RPMI7951 (cell line): ENCODE results near the gene DENND2C. TPM values are rescaled to one million over a fixed set of nuclear protein-coding genes. Genes with fewer than 3 reads are reported as not detected.

Experiments
- DNase-seq: peaks from one replicate; pipeline ENCODE4 v3.0.0-alpha.2; 2012; ENCODE audit warnings: low read depth
- total RNA-seq: library from RNA; depleted of rRNA; stranded (reverse); fragments of >200 nt; shearing (Covaris generic); gene quantifications from 2 replicates; pipeline ENCODE4 v1.2.3, GENCODE V29; 2014

DENND2C gene
- total RNA-seq, 1 experiment from 2014 or later: 0.36 TPM

DNA sequence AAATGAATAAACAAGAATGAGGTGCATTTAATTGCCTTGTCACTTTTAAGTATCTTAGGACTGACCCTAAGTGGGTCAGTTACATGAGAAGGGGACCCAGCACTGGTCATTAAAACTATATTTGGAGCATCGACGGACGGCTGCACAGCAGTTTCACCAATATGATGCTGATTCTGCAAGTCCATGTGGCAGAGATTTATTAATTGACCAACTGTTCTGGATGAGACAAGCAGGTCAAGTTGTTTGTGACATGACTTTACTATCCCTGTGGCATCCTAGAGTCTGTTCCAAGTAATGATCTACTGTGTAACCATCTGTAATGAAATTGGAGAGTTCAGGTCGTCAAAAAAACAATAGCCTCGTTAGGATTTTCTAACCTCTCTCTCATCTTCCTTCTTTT, 16.0 kb upstream of the DENND2C start:
- DNase-seq: no peak

DNA sequence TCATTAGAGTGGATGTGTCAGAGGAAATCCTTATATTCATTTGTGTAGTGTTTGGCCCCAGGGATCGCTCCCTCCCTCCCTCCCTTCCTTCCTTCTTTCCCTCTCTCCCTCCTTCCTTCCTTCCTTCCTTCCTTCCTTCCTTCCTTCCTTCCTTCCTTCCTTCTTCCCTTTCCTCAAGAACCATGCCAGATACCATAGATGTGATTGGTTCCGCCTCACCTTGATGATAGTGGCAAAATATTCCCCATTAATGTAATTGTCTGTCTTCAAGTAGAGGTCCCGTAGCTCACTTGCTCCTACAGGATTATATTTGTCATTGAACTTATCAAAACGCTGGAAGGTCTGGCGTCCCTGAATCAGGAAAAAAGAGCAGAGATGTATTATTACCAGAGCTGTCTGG, 7.8 kb upstream of the DENND2C start:
- DNase-seq: no peak

DNA sequence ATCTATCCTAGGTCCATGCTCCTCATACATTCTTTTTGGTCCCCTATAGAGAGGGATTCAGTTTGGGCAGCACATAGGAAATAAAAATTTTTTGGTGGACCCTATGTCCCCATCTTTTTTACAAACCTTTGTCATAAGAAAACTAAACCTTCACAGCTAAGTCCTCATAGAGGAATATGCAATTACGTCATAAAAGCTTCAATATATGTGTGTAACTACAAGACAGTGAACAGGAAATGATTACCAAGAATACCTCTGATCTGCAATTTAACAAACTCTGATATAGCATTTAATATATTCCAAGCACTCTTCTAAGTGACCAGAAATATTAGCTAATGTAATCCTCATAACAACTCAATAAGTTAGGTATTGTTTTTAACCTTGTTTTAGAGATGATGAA, 6.3 kb upstream of the DENND2C start:
- no peak for DNase-seq

DNA sequence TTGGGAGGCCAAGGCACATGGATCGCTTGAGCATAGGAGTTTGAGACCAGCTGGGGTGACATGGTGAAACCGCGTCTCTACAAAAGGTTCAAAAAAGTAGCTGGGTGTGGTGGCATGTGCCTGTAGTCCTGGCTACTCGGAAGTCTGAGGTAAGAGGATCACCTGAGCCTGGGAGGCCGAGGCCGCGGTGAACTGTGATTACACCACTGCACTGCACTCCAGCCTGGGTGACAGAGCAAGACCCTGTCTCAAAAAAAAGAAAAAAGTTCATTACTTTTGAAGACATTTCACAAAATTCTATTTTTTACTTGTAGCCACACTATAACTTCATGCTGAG, 2.1 kb upstream of the DENND2C start:
- DNase-seq: no peak

DNA sequence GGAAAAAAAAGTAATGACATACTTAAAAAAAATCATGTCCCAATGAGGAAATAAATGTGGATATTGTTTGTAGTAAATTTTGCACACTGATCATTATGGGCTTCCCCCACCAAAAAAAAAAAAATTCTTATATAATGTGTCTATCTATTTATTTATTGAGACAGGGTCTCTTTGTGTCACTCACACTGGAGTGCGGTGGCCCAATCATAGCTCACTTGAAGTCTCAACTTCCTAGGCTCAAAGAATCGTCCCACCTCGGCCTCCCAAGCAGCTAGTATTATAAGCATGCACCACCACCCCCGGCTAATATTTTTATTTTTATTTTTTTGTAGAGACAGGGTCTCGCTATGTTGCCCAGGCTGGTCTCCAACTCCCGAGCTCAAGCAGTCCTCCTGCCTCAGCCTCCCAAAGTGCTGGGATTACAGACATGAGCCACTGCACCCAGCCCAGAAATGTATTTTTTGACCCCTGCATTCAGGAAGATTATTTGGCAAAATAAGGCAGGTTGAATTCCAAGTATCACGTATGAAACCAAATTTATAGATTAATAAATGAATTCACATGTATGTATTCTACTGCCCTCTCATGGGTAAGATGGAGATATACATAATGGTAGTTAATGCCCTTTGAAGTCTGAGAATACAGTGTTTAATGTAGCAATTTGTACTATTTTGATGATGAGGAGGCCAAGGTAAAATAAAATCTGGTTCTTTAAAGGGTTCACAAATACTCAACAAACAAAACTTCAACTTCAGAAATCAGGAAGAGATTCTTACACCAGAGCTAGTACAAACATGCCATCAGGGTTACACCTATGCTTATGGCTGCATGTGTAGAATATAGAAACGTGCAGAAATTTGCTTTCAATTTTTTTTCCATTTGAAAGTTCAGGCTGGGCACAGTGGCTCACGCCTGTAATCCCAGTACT, 1.4 kb upstream of the DENND2C start:
- no peak for DNase-seq

DNA sequence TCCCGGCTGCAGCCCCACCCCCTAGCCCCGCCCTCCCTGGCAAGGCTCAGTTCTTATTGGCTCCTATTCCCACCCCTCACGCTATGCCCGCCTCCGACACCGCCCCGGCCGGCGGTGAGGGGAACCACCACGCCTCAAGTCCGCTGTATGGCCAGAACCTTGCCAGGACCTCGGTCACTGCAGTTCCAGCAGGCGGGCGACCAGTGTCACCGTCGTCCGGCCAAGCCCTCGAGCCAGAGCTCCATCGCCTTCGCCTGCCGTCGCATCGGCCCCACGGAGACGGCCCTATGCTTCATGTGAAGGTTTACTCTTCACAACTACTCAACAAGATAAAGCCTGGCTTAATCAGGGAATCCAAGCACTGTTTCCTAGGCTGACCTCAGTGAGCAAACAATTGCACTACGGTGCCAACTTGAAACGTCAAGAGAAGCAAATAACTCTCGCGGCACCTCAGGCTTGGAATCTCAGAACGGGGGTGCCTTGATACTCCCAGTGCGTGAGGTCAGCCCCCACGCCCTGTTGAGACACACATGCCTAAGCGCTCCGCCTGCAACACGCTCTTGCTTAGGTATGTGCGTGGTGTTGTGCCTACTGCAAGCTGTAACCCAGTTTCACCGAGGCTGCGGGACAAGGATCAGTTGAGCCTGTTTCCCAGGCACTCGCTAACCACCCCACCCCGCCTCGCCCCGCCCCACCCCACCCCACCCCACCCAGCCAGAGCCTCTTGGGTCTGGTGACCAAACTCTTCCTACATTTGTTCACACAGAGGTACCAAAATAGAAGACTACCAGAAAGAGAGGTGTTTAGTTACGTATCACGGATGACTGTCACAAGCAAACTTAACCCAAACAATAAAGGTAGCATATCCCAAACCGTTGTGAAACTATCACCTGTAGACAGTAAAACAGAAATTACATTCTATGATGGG, 498 bp upstream of the DENND2C start:
- peak; percentile 86 for DNase-seq

DNA sequence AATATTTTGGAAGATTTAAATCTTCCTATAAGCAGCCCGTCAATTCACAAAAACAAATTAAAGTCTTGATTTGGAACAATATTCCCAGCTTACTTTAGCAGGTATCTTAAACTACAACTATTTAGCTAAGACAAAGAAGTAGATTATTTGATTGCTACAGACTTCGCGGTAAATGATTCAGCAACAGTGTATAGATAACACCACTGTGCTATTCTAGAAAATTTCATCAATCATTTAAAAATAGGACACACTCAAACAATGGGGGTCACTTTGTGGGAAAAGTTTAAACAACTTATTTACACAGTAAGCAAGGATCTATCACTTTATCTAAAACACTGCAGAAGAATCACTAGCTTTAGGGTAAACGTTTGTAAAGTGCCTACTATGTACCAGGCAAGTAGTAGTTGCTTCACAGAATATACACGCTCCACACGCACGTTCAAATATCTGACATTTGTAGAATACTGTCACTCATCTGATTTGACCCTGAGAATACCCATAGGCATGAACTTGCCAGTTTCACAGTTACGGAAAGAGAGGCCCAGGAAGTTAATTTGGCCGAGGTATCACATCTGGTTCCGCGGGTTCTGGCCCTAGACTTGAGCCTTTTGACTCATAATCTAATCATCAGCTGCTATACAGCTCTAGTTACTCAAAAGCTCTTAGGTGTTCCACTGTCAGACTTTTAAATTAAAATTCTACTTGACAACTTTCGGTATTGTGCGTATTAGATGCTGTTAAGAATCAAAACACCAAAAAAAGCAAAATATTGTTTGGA, 876 bp downstream of the DENND2C start:
- peak; percentile 31 for DNase-seq

DNA sequence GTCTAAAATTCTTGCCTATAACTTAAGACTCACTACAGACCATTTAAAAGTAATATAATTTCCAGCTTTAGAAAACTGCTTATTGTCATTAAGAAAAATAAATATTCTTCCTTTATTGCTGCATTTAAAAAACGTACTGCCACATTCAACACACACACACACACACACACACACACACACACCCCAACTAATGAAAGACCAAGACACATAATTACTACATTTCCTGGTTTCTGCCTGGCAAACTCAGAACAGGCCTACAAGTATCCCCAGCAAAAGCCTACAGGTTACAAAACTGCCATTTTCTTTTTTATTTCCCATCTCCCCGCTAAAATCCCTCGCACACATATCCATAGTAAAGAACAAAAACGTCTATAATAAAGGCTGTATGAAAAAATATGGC, 1.5 kb downstream of the DENND2C start:
- no peak for DNase-seq

DNA sequence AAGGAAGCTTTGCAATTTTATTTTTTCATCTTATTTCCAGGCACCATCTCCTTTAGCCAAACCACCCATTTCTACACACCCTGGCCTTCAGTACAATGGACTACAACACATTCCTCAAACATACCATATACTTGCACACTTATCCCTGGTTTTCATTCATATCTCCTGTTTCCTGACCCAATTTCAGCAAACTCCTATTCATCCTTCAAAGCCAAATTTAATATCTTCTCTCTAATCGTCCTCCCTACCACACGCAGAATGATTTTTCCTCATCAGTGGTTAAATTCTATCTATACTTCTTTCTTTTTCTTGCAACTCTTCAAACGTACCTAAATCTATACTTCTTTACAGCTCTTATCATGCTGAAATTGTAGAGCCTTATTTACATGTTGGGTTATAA, 2.9 kb downstream of the DENND2C start:
- no peak for DNase-seq

DNA sequence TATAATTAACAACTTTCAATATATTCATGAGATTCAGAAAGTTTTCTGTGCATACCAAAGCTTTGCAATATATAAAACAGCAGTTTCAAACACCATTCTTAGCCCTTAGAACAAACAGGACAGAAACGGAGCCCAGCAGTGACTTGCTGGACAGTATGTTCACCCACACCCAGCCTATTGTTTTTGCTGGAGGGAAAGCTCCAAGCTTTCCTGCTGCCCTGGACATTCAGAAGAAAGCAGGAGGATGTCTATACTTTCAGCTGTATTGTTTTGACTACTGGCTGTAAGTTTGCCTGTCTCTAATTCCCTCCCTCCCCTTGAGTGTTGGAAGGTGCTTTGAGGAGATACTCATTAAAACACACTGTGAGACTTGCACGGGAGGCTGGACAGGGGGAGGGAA, 9.6 kb downstream of the DENND2C start:
- no peak for DNase-seq

DNA sequence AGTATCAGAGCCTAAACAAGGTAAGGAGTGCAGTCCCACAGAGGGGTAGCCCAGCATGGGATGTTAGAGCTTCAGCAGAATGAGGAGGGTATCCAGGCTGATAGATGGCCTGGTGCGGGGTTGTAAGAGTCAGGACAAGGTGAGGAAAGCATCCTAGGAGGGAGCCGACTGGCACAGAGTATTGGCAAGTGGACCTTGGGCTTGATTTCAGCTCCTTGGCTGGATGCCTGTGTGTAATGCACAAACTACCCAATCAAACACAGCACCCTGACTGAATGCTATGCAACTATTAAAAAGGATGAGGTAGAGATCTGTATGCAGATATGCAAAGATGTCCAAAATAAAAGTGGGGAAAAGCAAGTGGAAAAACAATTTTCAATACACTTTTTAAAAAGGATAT, 18.0 kb downstream of the DENND2C start:
- no peak for DNase-seq

DNA sequence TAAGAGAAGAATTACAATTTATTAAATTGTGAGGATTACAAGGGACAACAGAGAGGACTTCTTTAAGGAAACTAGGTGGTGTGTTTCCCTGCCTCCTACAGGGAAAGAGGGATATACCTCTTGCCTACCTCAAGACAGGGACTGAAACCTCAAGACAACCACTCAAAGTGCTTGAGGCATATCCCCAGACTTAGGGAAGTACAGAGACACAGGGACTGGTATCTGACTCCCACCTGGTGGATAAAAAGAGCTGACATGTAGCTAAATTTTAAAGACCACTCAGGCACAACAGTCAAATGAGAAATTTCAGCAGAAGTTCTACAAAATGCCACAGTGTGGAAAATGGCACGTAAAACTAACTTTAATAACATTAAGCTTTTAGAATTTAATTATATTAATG, 21.3 kb downstream of the DENND2C start:
- DNase-seq: no peak

DNA sequence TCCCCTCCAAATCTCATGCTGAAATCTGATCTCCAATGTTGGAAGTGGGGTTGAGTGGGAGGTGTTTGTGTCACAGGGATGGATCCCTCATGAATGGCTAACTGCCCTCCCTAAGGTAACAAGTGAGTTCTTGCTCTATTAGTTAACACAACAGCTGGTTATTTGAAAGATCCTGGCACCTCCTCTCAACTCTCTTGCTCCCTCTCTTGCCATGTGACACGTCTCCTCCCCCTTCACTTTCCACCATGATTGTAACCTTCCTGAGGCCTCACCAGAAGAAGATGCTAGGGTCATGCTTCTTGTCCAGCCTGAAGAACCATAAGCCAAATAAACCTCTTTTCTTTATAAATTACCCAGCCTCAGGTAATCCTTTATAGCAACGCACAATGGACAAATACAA, 28.5 kb downstream of the DENND2C start:
- DNase-seq: no peak

DNA sequence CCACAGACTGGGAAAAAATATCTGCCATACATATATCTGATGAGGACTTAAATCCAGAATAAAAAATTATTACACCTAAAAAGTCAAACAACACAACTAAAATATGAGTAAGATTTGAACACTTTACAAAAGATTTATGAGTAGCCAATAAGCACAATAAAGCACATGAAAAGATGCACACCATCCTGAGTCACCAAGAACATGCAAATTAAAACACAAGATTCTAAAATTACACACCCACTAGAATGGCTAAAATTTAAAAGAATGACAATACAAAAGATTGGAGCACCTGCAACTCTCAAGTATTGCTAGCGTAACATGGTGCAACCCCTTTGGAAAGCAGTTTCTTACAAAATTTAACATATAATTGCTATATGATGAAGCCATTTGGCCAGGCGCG, 30.9 kb downstream of the DENND2C start:
- no peak for DNase-seq

DNA sequence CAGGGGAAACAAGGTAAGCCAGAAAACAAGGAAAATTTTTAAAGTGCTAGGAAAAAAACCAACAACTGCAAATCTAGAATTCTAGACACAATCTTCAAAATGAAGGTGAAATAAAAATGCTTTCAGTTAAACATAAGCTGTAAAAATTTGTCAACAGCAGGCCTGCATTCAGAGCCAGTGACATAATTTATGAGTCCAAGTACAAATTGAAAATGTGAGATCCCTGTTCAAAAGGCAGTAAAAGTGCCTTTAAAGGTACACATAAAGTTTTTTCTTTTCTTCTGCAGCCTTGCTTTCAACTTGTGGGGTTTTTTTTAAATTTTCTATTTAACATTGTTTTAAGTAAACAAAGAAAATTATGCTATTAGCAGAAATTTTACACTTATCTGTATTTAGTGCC, 37.4 kb downstream of the DENND2C start:
- DNase-seq: no peak

DNA sequence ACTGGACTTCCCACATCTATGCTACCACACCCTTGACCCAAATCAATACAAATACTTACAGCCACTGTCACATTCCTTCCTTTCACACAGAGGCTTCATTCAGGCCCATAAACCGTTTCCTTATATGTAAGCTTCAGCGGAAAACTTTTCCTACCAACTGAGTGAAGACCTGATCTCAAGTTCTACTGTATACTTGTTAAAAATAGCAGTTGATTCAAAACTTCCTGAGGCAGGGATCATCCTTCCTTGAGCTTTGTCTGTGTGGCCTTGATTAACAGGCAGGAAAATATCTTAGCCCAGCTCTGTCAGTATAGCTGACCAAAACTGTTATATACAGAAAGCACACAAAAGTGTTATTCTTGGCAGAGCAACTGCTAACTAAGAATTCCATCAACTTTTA, 42.7 kb downstream of the DENND2C start:
- no peak for DNase-seq

DNA sequence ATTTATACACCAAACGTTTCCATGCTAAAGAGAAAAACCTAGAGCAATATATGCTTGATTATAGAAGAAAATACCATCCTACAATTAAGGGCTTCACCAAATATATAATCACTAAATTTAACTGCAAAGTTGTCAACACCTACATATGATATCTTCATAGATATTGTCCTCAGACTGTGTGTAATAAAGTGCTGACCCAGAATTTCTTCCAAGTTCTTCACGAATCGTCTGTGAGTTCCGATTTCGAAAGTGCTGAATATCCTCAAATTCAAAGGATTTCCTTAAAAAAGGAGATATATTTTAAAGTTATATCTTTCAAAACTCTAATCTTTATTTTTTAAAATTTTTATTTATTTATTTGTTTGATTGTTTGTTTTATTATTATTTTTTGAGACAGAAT, 46.5 kb downstream of the DENND2C start:
- no peak for DNase-seq

DNA sequence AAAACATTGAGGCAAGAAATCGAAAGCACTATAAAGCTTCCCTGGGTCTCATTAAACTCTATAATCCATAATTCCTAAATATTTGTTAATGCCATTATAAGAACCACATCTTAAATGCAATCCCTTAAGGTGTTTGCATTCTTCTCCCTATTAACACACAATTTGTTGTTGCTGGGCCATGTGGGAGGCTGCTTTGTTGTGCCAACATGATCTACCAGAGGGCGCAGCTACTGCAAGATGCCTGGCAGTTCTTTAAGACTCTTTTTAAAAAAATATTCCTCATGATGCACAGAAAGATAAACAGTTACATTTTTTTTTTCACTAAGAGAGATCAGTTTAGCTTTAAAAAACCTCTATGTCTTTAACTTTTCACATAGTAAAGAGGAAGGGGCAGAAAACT, 49.4 kb downstream of the DENND2C start:
- DNase-seq: no peak

DNA sequence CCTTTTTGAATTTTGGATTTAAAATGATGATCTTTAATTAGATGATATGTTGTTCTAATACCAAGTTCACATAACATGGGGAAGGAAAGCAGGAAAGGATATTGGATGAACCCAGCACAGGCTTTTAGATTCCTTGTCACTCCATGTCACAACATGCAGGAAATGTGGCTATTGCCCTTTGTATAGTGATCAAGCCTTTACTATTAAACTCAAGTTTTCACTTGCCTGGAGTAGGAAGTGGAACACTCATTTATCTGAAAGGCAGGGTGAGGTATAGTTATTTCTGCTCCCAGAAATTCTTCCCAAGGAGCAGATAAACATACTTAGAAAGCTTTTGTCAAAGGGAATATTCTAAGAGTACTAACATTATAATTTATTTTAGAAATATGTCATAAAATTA, 51.2 kb downstream of the DENND2C start:
- no peak for DNase-seq

DNA sequence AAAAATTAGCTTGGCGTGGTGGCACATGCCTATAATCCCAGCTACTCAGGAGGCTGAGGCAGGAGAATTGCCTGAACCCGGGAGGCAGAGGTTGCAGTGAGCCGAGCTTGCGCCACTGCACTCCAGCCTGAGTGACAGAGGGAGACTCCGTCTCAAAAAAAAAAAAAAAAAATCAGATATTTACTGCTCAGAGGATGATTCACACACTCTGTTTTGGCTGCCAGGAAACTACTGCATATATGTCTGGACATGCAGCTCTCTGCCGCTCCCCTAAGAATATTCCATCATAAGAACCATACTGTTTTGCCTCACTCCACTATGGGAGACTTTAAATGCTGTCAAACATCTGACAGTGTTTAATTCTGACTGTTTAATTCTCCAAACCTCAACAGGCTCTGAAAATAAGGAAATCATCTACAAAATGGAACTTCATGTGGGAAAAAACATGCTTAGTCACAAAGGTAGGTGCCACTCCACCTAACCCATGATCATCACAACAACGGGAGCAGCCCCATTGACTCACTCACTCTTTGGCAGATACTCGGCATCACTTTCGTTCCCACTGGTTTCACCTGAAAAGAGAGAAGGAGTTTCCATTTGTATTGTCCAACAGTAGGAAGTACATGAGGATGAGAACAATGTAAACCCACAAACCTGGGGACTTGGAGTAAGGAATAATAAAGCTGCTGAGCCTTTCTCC, 59.2 kb downstream of the DENND2C start:
- DNase-seq: peak; percentile 12

DNA sequence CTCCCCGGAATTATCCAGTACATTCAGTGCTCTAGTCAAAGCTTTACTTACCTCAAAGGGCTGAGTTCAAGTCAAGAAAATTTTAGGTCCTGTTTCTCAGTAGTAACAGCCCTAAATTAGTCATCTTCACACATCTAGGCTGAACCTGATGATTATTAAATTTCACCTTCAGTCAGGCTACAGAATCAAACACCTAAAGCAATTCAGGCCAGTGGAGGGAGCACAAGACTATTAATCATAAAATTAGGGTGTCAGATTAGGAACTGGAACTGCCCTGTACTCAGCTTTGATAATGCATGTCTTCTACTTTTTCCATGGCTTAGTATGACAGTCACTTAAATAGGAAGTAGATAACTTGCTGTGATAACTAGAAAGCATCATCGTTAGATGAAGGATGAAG, 60.0 kb downstream of the DENND2C start:
- no peak for DNase-seq

DNA sequence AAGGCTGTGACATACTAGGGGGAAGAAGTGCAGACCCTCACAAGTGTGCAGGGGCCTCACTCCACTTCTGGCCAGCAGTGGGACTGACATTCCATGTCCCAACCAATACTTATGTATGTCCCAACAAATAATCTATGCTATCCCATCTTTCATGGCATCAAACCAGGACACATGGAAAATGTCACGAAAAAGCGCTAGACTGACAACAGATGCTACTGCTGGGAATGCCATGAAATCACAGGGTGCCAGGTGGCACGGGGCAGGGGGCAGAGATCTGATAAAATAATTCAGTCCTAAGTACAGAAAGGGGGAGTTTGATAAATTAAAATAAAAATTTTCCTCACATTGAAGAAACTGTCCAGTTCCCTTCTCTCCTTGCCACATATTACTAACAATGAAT, 60.8 kb downstream of the DENND2C start:
- no peak for DNase-seq
